Measurements from ENCODE around the gene ARID3B. TPM values are rescaled to one million over a fixed set of nuclear protein-coding genes. Genes with fewer than 3 reads are reported as not detected.

Gene ARID3B
- total RNA-seq, 1 experiment from 2014 or later: 8.1 TPM

DNA sequence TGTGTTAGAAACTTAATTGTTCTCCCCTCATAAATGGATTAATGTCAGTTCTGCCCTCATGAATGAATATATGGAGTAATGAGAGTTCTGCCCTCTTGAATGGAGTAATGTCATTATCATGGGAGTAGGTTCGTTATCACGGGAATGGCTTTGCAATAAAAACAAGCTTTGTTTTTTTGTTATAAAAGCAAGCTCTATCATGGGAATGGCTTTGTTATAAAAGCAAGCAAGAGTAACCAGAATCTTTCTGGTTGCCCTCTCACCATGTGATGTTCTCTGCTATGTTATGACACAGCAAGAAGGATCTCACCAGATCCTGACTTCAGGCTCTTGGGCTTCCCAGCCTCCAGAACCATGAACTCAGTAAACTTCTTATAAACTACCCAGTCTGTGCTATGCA, 41.7 kb upstream of the ARID3B start:
- RAD21 ChIA-PET (ENCODE audit: low non-redundant PET in 1 of 2, low total read pairs in 2 of 2, uncharacterized antibody in 2 of 2, unreplicated experiment in 2 of 2): no interaction called here
- no peaks in the 10 kb centered on the region for H3K79me2 ChIP-seq (ENCODE audit: insufficient read depth, low read length)
- BruUV-seq (replicated peaks): no TSS peak
- no peaks in the 10 kb centered on the region for H3K9me3 ChIP-seq (ENCODE audit: control insufficient read depth in 1 of 2, insufficient read depth in 1 of 2, low read depth in 1 of 2, low read length in 2 of 2)
- no peak overlapping the region for H3K4me3 ChIP-seq (replicated peaks in 1 of 2; ENCODE audit: low read depth in 1 of 2, low read length in 2 of 2)
- no peak overlapping the region for H3K27ac ChIP-seq (ENCODE audit: low read depth, low read length)
- TF ChIP-seq POLR2AphosphoS5 (IDR thresholded peaks at IDR 0.05; ENCODE audit: low read depth, low read length) (no peak), CBX3 (IDR thresholded peaks at IDR 0.05; ENCODE audit: low read depth) (no peak), TCF7L2 (IDR thresholded peaks at IDR 0.05; ENCODE audit: borderline replicate concordance, extremely low read depth, insufficient read depth, insufficient read length) (no peak), EZH2phosphoT487 (IDR thresholded peaks at IDR 0.05; ENCODE audit: borderline replicate concordance) (no peak), FOSL1 (IDR thresholded peaks at IDR 0.05; ENCODE audit: low read depth) (no peak), RAD21 (IDR thresholded peaks at IDR 0.05; ENCODE audit: low read depth) (no peak), SIN3A (IDR thresholded peaks at IDR 0.05; ENCODE audit: low read depth) (no peak)
- TF ChIP-seq, protein P1, sequence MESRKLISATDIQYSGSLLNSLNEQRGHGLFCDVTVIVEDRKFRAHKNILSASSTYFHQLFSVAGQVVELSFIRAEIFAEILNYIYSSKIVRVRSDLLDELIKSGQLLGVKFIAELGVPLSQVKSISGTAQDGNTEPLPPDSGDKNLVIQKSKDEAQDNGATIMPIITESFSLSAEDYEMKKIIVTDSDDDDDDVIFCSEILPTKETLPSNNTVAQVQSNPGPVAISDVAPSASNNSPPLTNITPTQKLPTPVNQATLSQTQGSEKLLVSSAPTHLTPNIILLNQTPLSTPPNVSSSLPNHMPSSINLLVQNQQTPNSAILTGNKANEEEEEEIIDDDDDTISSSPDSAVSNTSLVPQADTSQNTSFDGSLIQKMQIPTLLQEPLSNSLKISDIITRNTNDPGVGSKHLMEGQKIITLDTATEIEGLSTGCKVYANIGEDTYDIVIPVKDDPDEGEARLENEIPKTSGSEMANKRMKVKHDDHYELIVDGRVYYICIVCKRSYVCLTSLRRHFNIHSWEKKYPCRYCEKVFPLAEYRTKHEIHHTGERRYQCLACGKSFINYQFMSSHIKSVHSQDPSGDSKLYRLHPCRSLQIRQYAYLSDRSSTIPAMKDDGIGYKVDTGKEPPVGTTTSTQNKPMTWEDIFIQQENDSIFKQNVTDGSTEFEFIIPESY (IDR thresholded peaks at IDR 0.05; ENCODE audit: extremely low read depth, insufficient replicate concordance, low read length): no peak
- peaks cover 3 to 16% of the 10 kb centered on the region in 2 experiments; a peak in 3 of 4 replicates for H3K4me1 ChIP-seq (ENCODE audit: control insufficient read depth in 1 of 2, insufficient read depth in 2 of 2, low read length in 2 of 2)
- H3K9ac ChIP-seq (ENCODE audit: low read length): no peak overlapping the region
- intact Hi-C loops (cut with micrococcal nuclease): no loop called here
- CTCF ChIA-PET: no interaction called here
- no peak overlapping the region for H2AFZ ChIP-seq (ENCODE audit: low read depth, low read length, poor library complexity, severe bottlenecking)
- no peaks in the 10 kb centered on the region for H3K27me3 ChIP-seq (ENCODE audit: insufficient read depth, low read length)
- no peak for DNase-seq (ENCODE audit: low read depth, low spot score)
- no peak for ATAC-seq
- H3K9me2 ChIP-seq (ENCODE audit: insufficient read depth): no peaks in the 10 kb centered on the region
- POLR2A ChIA-PET: no interaction called here
- no peaks in the 10 kb centered on the region for H3K36me3 ChIP-seq (ENCODE audit: control insufficient read depth in 1 of 2, insufficient read depth in 2 of 2, low read length in 2 of 2)
- no peak overlapping the region for H3K4me2 ChIP-seq (ENCODE audit: low read length)
- no peaks in the 10 kb centered on the region for H4K20me1 ChIP-seq (ENCODE audit: insufficient read depth)

DNA sequence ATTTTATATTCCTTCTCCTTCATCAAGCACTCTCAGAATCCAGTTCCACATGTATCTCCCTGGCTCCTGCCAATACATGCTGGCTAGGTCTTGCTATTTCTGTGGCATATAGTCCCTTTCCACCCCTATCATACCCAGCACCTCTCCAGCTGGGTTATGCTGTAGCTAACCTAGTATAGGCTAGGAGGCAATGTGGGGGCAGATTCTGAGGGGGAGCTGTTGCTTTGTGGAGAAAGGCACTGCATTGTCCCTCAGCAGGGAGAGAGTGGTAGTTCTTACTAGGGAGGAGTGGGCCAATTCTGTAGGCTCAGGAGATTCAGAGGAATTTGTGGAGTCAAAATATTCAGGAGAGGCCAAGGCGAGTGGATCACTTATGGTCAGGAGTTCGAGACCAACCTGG, 40.6 kb upstream of the ARID3B start:
- no TSS peak for BruUV-seq (replicated peaks)
- Histone ChIP-seq H3K4me3 (replicated peaks in 1 of 2; ENCODE audit: low read depth in 1 of 2, low read length in 2 of 2) (no peak overlapping the region), H3K27ac (ENCODE audit: low read depth, low read length) (no peak overlapping the region), H3K36me3 (ENCODE audit: control insufficient read depth in 1 of 2, insufficient read depth in 2 of 2, low read length in 2 of 2) (no peaks in the 10 kb centered on the region), H3K27me3 (ENCODE audit: insufficient read depth, low read length) (no peaks in the 10 kb centered on the region), H3K9me2 (ENCODE audit: insufficient read depth) (no peaks in the 10 kb centered on the region), H3K79me2 (ENCODE audit: insufficient read depth, low read length) (no peaks in the 10 kb centered on the region), H2AFZ (ENCODE audit: low read depth, low read length, poor library complexity, severe bottlenecking) (no peak overlapping the region), H4K20me1 (ENCODE audit: insufficient read depth) (no peaks in the 10 kb centered on the region), H3K4me2 (ENCODE audit: low read length) (no peak overlapping the region), H3K4me1 (ENCODE audit: control insufficient read depth in 1 of 2, insufficient read depth in 2 of 2, low read length in 2 of 2) (peaks cover 3 to 16% of the 10 kb centered on the region in 2 experiments; a peak in 3 of 4 replicates), H3K9me3 (ENCODE audit: control insufficient read depth in 1 of 2, insufficient read depth in 1 of 2, low read depth in 1 of 2, low read length in 2 of 2) (no peaks in the 10 kb centered on the region), H3K9ac (ENCODE audit: low read length) (no peak overlapping the region)
- CTCF ChIA-PET: no interaction called here
- RAD21 ChIA-PET (ENCODE audit: low non-redundant PET in 1 of 2, low total read pairs in 2 of 2, uncharacterized antibody in 2 of 2, unreplicated experiment in 2 of 2): no interaction called here
- intact Hi-C loops (cut with micrococcal nuclease): no loop called here
- POLR2A ChIA-PET: no interaction called here
- DNase-seq (ENCODE audit: low read depth, low spot score): no peak
- no peak for ATAC-seq
- TF ChIP-seq REST (IDR thresholded peaks at IDR 0.05; ENCODE audit: low read depth): no peak
- TF ChIP-seq JUND (IDR thresholded peaks at IDR 0.05): no peak
- TF ChIP-seq, protein P2, sequence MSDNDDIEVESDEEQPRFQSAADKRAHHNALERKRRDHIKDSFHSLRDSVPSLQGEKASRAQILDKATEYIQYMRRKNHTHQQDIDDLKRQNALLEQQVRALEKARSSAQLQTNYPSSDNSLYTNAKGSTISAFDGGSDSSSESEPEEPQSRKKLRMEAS (IDR thresholded peaks at IDR 0.05): no peak
- TF ChIP-seq YY1 (IDR thresholded peaks at IDR 0.05; ENCODE audit: extremely low read depth, insufficient replicate concordance, low read depth, low read length): no peak
- no peak for TF ChIP-seq EGR1 (IDR thresholded peaks at IDR 0.05; ENCODE audit: low read depth)
- TF ChIP-seq, protein P3, sequence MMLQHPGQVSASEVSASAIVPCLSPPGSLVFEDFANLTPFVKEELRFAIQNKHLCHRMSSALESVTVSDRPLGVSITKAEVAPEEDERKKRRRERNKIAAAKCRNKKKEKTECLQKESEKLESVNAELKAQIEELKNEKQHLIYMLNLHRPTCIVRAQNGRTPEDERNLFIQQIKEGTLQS (IDR thresholded peaks at IDR 0.05): no peak
- no peak for TF ChIP-seq CEBPB (IDR thresholded peaks at IDR 0.05; ENCODE audit: low read depth)
- TF ChIP-seq TCF7L2 (IDR thresholded peaks at IDR 0.05; ENCODE audit: borderline replicate concordance, extremely low read depth, insufficient read depth, insufficient read length): no peak
- no peak for TF ChIP-seq SRF (IDR thresholded peaks at IDR 0.05; ENCODE audit: low read depth)
- TF ChIP-seq ELF1 (IDR thresholded peaks at IDR 0.05; ENCODE audit: borderline replicate concordance, low read depth): no peak
- no peak for TF ChIP-seq EZH2phosphoT487 (IDR thresholded peaks at IDR 0.05; ENCODE audit: borderline replicate concordance)
